Measurements from ENCODE around the gene ABI1.

The ABI1 gene

GRCh38 chr10:26703974-26704373 is 156.8 kb downstream of the ABI1 start:
- TF ChIP-seq, protein P1, sequence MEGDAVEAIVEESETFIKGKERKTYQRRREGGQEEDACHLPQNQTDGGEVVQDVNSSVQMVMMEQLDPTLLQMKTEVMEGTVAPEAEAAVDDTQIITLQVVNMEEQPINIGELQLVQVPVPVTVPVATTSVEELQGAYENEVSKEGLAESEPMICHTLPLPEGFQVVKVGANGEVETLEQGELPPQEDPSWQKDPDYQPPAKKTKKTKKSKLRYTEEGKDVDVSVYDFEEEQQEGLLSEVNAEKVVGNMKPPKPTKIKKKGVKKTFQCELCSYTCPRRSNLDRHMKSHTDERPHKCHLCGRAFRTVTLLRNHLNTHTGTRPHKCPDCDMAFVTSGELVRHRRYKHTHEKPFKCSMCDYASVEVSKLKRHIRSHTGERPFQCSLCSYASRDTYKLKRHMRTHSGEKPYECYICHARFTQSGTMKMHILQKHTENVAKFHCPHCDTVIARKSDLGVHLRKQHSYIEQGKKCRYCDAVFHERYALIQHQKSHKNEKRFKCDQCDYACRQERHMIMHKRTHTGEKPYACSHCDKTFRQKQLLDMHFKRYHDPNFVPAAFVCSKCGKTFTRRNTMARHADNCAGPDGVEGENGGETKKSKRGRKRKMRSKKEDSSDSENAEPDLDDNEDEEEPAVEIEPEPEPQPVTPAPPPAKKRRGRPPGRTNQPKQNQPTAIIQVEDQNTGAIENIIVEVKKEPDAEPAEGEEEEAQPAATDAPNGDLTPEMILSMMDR (IDR thresholded peaks at IDR 0.05; ENCODE audit: insufficient read depth, low read length, poor library complexity, severe bottlenecking), result no peak
- Histone ChIP-seq H3K27me3 (replicated peaks; ENCODE audit: control insufficient read depth, insufficient read depth, low read length) (no peaks in the 10 kb centered on the region), H3K4me3 (replicated peaks; ENCODE audit: low read depth, low read length) (no peak overlapping the region), H3K36me3 (ENCODE audit: control insufficient read depth, insufficient read depth, low read length) (peaks cover 15% of the 10 kb centered on the region)
- DNase-seq (ENCODE audit: extremely low read depth, insufficient read length), result no peak

DNA sequence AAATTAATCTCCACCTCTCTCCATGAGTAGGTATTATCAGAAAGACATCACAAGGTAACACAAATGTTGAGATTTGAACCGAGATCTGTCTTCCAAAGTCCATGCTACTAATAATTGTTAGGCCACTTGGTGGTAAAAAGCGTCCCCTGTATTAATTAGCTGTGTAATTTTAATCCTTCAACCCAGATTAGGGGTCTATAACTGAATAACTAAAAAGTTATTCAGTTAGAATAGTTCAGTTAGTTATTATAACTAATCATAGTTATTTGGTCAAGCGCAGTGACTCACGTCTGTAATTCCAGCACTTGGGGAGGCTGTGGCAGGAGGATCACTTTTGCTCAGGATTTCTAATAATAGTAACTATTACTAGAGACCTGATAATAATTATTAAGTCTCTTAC is 157.7 kb downstream of the ABI1 start:
- Histone ChIP-seq H3K4me3 (replicated peaks; ENCODE audit: low read depth, low read length) (no peak overlapping the region), H3K36me3 (ENCODE audit: control insufficient read depth, insufficient read depth, low read length) (peaks cover 11% of the 10 kb centered on the region), H3K27me3 (replicated peaks; ENCODE audit: control insufficient read depth, insufficient read depth, low read length) (no peaks in the 10 kb centered on the region)
- TF ChIP-seq, protein P1 (IDR thresholded peaks at IDR 0.05; ENCODE audit: insufficient read depth, low read length, poor library complexity, severe bottlenecking), result no peak
- no peak for DNase-seq (ENCODE audit: extremely low read depth, insufficient read length)

- TF ChIP-seq, protein P1 (IDR thresholded peaks at IDR 0.05; ENCODE audit: insufficient read depth, low read length, poor library complexity, severe bottlenecking), result no peak
- H3K36me3 ChIP-seq (ENCODE audit: control insufficient read depth, insufficient read depth, low read length), result peaks cover 4% of the 10 kb centered on the region
- no peak for DNase-seq (ENCODE audit: extremely low read depth, insufficient read length)
- H3K27me3 ChIP-seq (replicated peaks; ENCODE audit: control insufficient read depth, insufficient read depth, low read length), result no peaks in the 10 kb centered on the region
- no peak overlapping the region for H3K4me3 ChIP-seq (replicated peaks; ENCODE audit: low read depth, low read length)
Measured at GRCh38 chr10:26700884-26701630, 159.7 kb downstream of the ABI1 start.

DNA sequence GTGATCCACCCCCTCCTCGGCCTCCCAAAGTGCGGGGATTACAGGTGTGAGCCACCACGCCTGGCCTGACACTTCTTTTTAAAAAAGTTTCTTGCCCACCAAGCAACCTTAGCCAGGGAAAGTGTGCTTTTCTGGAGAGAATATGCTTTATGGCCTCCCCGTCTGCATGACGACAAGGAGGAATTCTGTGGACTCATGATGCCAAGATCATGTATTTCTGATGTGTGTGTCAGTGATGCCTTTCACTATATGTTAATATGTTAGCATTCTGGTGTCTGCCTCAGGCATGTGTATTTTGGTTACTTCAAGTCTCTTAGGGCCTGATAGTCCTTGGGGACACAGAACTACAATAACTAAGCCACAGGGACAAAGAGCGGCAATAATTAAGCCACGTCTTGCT is 161.1 kb downstream of the ABI1 start:
- no peak for DNase-seq (ENCODE audit: extremely low read depth, insufficient read length)
- Histone ChIP-seq H3K4me3 (replicated peaks; ENCODE audit: low read depth, low read length) (no peak overlapping the region), H3K27me3 (replicated peaks; ENCODE audit: control insufficient read depth, insufficient read depth, low read length) (no peaks in the 10 kb centered on the region), H3K36me3 (ENCODE audit: control insufficient read depth, insufficient read depth, low read length) (no peaks in the 10 kb centered on the region; the same call in none of the 2 replicates)
- TF ChIP-seq, protein P1 (IDR thresholded peaks at IDR 0.05; ENCODE audit: insufficient read depth, low read length, poor library complexity, severe bottlenecking), result no peak

DNA sequence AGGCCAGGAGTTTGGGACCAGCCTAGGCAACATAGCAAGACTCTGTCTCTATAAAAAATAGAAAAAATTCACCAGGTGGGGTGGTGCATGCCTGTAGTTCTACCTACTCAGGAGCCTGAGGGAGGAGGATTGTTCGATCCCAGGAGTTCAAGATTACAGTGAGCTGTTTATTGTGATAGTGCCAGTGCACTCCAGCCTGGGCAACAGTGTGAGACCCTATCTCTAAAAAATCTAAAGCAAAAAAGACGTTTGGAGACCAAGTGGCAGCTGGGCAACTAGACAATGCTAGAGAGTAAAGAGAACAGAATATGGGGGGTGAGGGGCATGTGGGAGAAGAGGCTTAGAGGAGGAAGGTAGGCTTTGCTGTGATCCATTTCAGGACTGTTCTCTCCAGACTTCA is 161.8 kb downstream of the ABI1 start:
- no peak for DNase-seq (ENCODE audit: extremely low read depth, insufficient read length)
- H3K27me3 ChIP-seq (replicated peaks; ENCODE audit: control insufficient read depth, insufficient read depth, low read length), result no peaks in the 10 kb centered on the region
- peak overlapping the region; percentile 89 for H3K4me3 ChIP-seq (replicated peaks; ENCODE audit: low read depth, low read length)
- TF ChIP-seq, protein P1 (IDR thresholded peaks at IDR 0.05; ENCODE audit: insufficient read depth, low read length, poor library complexity, severe bottlenecking), result no peak
- H3K36me3 ChIP-seq (ENCODE audit: control insufficient read depth, insufficient read depth, low read length), result no peaks in the 10 kb centered on the region; the same call in none of the 2 replicates
